SHP77 treated with DMSO at 0.1 percent for 48 hours (cell line): Measurements from ENCODE around the gene CT45A3.
"Not testable (repeated sequence)": the region's sequence is repeated elsewhere in the genome, so short reads cannot be mapped to it uniquely, and the experiment has no call there.

Experiments
- DNase-seq: peaks from one replicate; lab custom pipeline; 2025; lab: John Stamatoyannopoulos, UW

CT45A3 gene, protein sequence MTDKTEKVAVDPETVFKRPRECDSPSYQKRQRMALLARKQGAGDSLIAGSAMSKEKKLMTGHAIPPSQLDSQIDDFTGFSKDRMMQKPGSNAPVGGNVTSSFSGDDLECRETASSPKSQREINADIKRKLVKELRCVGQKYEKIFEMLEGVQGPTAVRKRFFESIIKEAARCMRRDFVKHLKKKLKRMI

DNA sequence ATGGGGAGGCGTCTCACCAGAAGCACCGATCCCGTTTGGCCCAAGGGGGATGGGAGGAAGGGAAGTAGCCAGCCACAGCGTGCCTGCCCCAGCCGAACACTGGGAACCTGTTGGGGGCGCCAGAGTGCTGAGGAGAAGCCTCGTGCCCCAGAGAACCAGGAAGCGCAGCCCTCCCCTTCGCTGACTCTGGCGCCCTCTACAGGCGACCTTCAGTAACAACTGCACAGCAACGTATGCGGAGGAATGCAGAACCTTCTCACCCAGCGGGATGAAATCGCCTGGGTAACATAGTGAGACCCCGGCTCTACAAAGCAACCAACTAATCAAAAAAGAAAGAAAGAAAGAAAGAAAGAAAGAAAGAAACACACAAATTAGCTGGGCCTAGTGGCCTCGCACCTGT, at the start of gene CT45A3:
CT45A3 (minus strand) TSS at position 101 of the 400 bp plus-strand sequence. CDS start 3,747 bp downstream, outside the sequence.
- DNase-seq: not testable (repeated sequence)

- not testable (repeated sequence) for DNase-seq
These were observed 34.7 kb upstream of the CT45A3 start, which contains the start of gene CT45A6 for GRCh38 chrX:135802687-135803086. Gene CT45A6, minus strand, starts transcription at chrX:135802787. Its CDS starts 3,794 bp downstream, at chrX:135798993.

DNA sequence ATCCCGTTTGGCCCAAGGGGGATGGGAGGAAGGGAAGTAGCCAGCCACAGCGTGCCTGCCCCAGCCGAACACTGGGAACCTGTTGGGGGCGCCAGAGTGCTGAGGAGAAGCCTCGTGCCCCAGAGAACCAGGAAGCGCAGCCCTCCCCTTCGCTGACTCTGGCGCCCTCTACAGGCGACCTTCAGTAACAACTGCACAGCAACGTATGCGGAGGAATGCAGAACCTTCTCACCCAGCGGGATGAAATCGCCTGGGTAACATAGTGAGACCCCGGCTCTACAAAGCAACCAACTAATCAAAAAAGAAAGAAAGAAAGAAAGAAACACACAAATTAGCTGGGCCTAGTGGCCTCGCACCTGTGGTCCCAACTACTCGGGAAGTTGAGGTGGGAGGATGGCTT, 17.4 kb upstream of the CT45A3 start, which contains the start of gene CT45A5:
CT45A5 (minus strand) TSS at position 101 of the 400 bp plus-strand sequence. CDS start 3,774 bp downstream, outside the sequence.
- DNase-seq: not testable (repeated sequence)

DNA sequence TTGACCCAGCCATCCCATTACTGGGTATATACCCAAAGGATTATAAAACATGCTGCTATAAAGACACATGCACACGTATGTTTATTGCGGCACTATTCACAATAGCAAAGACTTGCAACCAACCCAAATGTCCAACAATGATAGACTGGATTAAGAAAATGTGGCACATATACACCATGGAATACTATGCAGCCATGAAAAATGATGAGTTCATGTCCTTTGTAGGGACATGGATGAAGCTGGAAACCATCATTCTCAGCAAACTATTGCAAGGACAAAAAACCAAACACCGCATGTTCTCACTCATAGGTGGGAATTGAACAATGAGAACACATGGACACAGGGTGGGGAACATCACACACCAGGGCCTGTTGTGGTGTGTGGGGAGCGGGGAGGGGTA, 23.3 kb downstream of the CT45A3 start:
- not testable (repeated sequence) for DNase-seq

- no peak for DNase-seq
These were observed 26.7 kb downstream of the CT45A3 start for GRCh38 chrX:135741192-135741715.

DNA sequence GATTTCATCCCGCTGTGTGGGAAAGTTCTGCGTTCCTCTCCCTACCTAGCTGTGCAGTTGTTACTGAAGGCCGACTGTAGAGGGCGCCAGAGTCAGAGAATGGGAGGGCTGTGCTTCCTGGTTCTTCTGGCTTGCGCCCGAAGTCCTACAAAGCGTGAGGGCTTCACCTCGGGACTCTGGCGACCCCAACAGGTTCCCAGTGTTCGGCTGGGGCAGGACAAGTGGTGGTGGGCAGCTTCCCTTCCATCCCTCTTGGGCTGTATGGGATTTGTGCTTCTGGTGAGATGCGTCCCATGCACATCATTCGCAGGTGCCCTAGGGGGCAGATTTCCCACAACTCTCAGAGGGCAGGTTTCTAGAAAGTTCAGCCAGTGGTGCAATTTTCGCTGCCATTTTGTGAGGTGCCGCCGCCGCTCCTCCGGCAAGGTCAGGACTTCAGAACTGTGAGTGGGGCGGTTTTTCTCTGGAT, 27.3 kb downstream of the CT45A3 start:
- DNase-seq: no peak

DNA sequence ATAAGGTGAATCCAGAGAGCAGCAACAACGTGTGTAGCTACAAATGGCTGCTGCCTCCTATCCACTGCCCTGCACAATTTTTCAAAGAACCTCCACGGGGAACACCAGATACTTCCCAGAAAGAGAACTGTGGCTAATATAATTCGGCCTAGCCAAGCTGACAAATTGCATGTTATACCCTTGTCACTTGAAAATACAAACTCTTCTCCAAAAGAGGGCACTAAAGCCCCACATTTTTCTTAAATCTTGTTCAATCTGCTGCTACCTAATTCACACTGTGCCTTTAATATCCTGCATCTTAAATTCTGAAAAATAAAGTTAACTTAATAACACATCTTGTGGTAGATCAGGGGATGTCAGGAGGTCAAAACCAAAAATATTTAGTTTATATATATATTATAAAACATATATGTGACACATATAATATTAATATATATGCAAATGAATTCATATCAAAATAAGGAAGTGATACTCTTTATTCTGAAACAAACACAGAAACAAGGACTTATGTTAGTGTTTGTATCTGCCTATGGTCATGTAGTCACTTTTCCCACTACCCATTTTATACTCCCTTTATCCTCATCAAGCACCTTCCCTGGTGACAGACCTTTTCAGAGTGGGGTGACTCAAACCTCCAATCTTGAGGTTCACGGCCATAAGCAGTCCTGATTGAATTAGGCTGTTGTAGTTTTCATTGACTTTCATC, 30.5 kb downstream of the CT45A3 start:
- DNase-seq: no peak

GRCh38 chrX:135734666-135735065, 33.3 kb downstream of the CT45A3 start:
- not testable (repeated sequence) for DNase-seq

DNA sequence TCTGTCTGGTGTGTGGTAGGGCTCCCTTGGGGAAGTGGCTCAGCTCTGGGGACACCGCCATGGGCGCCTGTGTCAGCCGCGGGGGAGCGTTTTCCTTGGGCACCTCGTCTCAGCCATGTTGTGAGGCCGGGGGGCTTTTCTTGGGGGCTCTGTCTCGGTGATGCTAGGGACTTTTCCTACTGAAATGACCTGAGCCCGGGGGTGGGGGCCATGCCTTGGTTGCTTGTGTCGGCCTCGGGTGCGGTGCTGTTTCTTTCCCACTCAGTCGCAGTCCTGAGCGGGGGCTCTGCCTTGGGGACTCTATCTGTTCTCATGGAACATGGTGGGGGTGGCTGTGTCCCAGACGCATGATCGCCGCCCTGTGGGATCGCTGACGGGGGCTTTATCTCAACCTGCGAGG, 54.2 kb downstream of the CT45A3 start:
- DNase-seq: no peak

DNA sequence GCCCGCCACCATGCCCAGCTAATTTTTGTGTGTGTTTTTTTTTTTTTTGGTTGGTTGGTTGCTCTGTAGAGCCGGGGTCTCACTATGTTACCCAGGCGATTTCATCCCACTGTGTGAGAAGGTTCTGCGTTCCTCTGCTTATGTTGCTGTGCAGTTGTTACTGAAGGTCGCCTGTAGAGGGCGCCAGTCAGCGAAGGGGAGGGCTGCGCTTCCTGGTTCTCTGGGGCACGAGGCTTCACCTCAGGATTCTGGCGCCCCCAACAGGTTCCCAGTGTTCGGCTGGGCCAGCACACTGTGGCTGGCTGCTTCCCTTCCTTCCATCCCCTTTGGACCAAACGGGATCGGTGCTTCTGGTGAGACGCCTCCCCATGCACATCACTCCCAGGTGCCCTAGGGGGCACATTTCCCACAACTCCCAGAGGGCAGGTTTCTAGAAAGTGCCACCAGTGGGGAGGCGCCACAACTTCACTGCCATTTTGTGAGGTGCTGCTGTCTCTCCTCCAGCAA, 54.8 kb downstream of the CT45A3 start, which contains the start of gene CT45A1:
CT45A1 (plus strand) TSS at position 457 of the 507 bp plus-strand sequence. CDS start 5,302 bp downstream, outside the sequence.
- DNase-seq: not testable (repeated sequence)
